HG02943 (cell line): ENCODE measurements around the gene NCKAP5.

Source experiments
- ATAC-seq: cut with Tn5 transposase; IDR thresholded peaks from one replicate; pipeline ENCODE4 v1.9.1; 2021; ENCODE audit warnings: mild to moderate bottlenecking, low read depth, moderate library complexity; ENCODE audit not compliant: unreplicated experiment

NCKAP5 gene

DNA sequence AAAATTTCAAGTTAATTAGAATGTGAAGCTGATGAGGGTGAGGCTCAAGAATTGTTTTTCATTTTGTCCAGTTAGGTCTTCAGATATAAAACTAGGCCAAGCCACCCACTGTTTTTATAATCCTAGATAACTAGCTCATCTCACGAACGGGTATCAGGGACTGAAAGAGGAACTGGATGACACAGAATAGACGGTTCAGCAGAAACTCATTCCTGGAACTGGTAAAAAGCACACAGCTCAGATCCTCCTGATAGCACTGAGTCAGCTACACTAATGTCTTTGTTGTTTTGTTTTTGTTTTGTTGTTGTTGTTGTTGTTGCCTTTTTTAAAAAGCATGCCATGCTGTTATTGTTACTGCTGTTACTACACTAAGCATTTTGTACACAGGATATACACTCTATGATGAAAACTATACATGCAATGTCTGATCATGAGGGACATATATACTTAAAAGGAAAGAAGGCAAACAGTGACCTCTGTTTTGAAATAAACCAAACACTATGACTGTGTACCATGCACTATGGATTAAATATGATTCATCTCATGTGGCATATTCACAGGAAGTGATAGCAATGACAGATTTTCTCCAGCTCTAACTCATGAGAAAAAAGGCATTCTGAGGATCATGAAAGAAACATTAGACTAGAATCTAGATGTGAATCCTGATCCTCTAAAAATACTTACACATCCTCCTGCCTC, 437.6 kb downstream of the NCKAP5 start:
- ATAC-seq, result no peak

DNA sequence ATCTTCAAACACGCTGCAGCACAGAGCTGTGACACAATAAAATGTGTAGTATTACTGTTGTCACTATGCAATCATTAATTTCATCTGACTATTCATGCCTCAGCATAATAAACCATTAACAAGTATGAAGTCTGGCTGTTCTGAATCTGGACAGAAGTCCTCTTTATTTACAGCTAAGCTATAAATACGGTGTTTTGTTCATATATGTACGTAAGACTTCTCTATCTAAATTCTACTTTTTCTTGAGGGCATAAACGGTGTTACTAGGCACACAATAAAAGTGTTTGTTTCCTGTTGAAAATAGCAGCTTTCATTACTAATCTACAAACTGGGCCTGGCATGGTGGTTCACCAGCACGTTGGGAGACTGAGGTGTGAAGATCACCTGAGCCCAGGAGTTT, 443.8 kb downstream of the NCKAP5 start:
- ATAC-seq, result no peak

DNA sequence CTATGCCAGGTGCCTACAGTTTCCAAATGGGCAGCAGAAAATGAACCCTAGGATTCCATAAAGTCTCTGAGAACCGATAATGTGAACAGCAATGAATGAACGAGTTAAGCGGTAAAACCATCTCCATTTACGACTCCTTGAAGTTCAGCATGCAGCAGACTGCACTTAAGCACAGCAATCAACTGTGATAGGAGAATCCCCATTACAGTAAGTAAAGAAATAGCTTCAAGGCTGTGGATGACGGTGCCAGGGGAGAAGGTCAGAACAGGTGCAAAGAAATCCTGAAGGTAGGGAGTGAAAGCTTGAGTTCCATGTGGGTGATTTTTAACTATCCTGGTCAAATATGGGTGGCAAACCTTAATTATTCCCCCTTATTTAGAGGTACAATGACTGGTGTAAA, 444.4 kb downstream of the NCKAP5 start:
- no peak for ATAC-seq

DNA sequence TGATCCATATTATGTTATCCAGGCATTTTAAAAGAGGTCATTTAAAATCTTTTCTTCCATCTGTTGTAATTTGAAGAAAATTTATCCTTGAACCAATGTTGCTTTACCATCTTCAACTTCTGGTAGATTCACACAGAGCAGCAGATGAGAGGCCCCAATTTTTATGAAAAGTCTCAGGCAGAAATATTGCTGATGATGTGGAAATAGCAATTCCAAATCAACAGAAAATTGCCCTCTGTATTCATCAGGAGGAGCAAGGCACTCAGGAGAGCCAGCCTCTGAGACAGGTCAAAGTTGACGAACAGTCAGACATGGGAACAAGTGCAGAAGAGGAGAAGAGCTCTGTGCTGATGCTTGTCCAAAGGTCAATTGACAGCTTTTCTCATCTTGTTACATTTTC, 444.9 kb downstream of the NCKAP5 start:
- ATAC-seq, result no peak

DNA sequence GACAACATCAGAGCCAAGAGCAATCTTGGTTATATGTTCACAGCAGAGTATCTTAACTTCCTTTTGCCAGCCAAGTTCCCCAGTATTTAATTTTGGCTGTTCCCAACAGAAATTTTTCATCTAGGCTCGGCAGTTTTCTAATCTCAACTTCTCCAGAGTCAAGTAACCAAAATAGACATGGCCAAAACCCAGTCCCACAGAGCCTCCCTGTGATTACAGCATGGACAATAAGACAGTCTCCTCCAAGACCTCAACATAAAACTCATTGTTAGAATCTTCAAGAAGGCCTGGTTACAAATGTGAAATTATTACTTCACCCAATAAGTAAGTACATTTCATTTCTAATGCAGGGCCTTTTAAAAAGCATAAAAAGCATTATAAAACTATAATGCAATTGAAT, 445.7 kb downstream of the NCKAP5 start:
- ATAC-seq, result no peak

DNA sequence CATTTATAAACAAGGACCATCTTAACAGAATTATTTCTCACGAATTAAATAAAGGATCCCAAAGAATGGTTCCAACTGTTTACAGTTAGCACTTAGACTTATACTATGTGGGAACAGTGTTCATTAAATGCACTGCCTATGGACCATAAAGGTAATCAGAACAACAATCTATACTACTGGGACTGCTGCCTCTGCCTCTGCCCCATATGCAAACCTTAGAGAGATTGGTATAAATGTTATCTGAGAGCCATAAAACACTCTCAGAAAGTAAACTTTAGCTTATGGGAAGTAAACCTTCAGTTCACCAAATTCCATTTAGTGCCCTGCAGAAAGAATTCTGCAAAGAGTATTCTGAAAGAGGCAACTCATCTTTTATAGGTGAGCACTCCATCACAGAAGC, 448.0 kb downstream of the NCKAP5 start:
- no peak for ATAC-seq

DNA sequence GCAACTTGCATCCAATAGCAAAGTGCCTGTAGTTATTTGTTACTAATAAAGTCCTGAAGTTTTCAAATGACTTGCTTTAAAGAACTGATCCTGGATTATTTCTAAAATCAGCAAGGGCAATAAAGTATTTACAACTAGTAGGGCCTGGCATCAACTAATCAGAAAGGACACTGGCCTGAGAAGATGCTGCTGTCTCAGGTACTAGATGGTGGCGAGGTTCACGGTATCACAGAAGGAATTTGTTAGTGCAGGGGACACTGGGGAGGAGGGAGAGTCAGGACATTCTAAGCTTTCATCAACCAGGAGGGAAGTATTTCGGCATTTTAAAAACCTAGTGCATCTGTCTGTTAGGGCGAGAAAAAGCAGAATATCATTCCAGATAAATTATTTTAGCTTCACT, 458.1 kb downstream of the NCKAP5 start:
- ATAC-seq, result no peak

DNA sequence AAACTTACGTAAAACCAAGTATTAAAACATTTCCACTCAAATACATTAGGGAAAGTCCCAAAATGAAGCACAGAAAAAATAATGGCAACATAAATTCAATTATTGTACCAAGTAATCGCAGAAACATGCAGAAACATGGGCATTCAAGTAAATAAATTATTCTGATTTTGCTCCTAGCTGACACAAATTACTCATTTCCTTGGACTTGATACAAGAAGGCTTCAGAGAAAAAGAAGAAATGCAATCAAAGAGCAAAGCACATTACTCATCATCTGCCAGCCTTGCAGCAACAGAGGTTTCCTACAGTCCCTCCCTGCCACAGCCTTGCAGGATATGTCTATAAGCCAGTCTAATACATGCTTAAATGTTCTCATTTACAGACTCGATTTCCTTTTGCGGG, 458.5 kb downstream of the NCKAP5 start:
- no peak for ATAC-seq

DNA sequence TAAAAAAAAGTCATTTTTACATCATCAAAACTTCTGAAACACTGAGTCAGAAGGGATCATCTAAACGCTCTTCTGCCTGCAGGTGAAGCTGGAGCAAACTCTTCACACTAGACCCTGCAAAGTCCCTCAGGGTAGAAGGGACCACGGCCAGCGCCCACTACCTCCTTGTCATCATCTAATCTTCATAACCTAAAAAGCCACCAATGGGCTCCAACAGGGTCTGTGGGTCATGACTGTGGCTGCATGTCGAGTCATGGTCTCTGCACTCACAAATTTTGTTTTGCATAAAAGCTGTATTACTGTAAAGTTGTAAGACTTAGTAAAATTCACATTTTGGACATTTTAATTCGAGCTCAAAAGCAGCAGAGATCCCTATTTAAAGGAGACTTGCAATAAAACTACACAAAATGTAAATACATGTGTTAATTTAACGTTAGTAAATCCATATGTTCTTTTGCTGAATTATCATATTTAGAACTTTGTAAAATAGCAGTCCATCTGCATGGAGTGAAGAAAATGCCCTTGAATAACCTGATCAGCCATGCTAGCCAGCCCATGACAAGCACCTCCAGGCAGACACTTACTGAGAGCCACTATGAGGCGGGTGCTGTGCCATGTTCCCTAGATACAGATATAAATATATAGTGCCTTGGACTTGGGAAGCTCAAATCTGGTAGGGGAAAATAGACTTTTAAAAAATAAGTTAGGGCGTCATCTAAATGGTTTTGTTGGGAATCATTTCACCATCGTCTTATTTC, 461.0 kb downstream of the NCKAP5 start:
- ATAC-seq, result no peak

DNA sequence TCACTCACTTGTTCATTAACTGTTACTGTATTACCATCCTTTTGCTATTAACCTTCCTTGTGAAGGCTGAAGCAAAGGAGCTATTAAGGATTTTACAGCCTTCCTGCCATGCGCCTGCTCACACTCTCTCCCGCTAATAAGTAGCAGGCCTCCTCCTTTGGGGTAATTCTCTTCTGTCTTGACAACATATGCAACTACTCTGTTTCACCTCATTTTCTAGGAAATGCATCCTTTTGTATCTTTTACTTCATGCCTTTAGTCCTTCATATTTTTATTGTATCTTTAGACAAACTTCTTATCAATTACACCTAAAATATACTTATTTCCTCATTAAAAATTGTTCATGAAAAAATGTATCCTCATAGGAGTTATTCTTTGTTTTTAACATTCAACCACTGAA, 463.4 kb downstream of the NCKAP5 start:
- no peak for ATAC-seq

DNA sequence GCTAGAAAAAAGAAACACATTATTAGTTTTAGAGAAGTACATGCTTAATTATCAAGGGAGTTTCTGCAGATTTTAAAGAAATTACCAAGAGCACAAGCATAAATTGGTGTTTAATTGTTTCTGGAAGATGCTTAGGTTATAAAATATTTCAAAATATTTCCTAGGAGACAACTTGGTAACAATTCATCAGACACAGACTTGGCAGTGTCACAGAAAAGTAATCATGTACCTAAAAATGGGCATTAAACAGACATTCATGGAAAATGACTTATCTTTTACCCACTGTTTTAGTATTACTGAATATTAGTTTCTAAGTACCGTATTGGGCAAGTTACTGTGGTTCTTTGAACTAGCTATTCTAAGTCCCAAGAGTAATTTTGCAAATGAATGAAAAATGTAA, 469.5 kb downstream of the NCKAP5 start:
- no peak for ATAC-seq

DNA sequence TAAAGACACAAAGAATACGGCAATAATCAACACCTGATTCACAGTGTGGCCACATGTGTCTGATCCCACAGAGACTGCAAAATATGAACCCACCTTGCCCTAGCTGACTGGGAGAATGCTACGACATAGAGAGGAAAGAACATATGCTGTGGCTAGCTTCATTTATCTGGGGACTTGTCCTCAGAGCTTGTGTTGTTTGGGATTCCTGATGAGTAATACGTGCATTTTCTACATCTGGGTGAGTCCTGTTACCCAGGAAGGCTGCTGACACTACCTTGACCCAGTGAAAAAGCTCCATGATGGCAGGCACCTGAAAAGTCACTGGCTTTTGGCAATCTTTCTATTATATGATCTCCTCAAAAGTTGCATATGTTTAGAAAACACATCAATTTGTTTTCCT, 470.6 kb downstream of the NCKAP5 start:
- no peak for ATAC-seq

DNA sequence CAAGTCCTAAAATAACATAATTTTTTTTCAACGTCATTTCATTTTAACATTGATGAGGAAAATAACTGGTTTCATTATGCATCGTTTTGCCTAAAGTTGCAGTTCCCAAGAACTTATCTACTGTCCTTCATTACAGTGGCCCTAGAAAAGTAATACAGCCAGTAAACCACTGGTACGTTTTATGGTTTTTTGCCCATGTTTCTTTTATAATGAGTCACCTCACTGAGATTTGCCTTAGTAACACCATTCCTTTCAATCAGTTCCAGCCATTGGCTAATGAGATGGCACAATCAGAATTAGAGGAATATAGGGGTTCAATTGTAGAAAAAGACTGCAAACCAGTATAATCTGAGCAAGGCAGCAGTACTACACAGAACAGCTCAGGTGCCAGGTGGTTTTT, 475.7 kb downstream of the NCKAP5 start:
- no peak for ATAC-seq

DNA sequence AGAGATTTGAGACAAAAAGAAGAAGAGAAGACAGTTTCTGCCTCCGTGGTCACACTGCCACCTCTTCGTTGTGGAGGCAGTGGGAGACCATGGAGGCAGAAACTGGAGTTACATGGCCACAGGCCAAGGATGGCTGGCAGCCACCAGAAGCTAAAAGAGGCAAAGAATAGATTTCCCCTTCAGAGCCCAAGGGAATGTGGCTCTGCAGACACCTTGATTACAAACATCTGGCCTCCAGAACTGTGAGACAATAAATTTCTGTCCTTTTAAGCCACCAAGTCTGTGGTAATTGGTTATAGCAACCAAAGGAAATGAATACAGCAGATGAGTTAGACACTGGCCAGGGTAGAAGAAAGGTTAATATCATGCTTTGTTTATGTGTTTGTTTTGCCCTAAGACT, 477.9 kb downstream of the NCKAP5 start:
- ATAC-seq, result no peak

DNA sequence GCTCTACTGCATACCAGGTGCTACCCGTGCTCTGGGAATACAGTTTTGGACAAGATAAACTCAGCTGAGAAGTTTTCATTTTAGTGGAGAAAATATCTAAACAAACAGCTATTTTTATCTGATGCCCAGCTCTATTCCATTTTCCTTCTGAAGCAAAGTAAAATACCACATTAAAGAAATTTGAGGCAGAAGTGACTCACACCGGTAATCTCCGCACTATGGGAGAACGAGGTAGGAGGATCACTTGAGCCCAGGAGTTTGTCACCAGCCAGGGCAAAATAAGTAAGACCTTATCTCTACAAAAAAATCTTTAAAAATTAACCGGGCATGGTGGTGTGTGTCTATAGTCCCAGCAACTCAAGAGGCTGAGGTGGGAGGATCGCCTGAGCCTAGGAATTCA, 482.1 kb downstream of the NCKAP5 start:
- ATAC-seq, result no peak

DNA sequence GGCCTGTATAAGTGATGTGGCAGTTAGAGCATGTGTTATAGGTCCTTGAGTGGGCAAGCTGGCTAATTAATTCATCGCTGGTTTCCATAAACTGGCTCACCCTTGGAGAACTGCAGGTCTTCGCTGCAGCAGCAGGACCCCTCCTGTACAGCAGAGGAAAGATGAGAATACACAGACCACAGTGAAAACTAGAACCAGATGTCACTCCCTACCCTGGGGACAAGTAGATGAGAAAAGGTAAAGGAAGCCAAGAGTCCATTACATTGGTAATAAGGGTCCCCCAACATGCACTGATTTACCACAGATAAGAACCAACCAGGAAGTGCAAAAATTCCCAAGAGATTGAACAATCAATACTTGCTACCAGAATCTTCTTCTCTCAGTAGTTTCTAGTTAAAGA, 482.6 kb downstream of the NCKAP5 start:
- ATAC-seq, result no peak

DNA sequence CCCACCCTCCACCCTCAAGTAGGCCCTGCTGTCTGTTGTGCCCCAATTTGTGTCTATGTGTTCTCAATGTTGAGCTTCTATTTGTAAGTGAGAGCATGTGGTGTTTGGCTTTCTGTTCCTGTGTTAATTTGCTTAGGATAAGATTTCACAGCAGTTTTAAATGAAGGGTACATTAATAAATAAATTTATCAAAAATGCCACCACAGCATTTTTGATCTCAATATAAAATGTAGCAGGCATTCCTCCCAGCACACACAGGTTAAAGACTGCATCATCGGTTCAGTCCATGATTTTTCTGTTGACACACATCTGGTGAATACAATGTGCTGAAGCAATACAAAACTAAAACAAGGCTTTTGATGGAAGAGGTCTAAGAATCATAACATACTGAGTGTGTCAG, 486.2 kb downstream of the NCKAP5 start:
- no peak for ATAC-seq

DNA sequence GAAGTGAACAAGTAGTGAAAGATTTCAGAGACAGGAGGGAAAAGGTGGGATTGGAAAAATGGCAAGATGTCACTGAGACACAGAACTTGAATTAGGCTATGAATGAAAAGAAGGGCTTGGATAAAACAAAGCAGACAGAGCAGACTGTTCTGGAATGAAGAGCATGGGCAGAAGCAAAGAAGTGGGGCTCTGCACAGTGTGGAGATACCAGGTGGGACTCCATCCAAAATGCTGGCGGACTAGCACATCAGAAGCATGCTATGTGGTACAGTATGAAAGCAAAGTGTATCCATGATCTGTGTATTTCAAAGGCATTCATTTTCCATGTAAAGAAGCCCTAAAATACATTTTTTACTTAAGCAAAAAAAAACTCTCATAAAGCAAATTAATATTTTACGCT, 487.4 kb downstream of the NCKAP5 start:
- no peak for ATAC-seq

DNA sequence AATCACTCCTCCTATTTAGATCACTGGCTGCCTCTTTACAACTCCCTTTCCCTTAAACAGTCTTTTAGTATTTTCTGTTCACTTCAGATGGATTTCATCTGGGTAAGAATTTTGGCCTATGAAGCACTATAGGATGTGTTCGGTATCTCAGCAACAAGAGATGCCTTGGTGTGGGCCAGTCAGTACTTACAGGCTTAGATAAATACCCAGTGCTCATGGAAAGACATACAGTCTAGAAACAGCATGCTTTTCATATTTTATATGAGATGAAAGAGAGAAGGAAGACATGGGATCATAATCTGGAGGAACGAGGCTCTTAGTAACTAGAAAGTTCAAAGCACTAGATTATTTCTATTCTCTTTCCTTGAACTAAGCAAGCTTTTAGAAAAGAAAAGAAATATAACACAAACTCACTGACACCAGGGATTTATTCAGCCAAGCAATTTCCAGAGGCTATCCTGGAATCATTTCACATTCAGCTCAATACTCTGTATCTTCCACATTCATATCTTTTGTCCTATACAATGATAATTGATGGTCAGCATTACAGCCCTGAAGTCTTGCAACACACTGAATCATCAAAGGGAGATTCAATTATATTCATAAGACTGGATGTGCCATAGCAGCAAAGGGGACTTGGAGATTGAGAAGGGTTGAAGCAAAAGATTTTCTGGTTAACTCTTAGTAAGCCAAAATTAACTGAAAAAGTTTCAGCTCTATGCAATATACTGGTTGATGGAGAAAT, 489.4 kb downstream of the NCKAP5 start:
- ATAC-seq, result no peak

DNA sequence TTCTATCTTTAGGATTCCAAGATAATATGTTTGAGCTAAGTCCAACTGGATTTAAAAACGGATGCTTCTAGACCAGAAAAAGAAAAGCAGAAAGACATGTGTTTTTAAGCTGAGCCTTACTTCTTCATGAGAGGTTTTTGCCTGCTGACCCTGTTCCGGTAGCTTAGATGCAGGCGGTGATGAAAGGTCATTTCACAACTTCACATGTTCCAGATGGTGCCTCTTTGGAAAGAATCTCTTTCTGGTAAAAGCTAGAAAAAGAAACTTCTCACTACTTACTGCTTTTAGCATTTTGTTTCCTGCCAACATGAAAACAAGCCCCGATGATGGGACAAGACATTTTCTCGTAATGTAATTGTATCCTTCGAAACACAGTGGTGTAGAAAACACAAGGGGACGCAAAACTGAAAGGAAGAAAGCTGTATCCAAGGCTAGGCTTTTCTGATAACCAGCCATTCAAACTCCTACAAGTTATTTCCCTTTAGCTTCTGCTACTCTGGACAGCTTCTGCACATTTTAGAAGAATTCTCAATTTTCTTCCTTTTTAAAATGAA, 490.9 kb downstream of the NCKAP5 start:
- no peak for ATAC-seq
